Neural crest cell (in vitro differentiated cells): ENCODE data around the gene USP16. TPM values are rescaled to one million over a fixed set of nuclear protein-coding genes. Genes with fewer than 3 reads are reported as not detected.

Experiments
- DNase-seq: peaks from one replicate; pipeline ENCODE4 v3.0.0; 2021; ENCODE audit warnings: low read depth, mixed read lengths, low spot score
- H3K27ac Mint-ChIP-seq: one replicate; pipeline ENCODE4 v1.8.0; 2021; ENCODE audit warnings: mild to moderate bottlenecking, mixed read lengths; ENCODE audit not compliant: unreplicated experiment
- H3K27me3 Mint-ChIP-seq: 2 replicates; pipeline ENCODE4 v1.8.0; 2021; ENCODE audit warnings: low read depth, mild to moderate bottlenecking, mixed read lengths
- H3K36me3 Mint-ChIP-seq: 2 replicates; pipeline ENCODE4 v1.8.0; 2021; ENCODE audit warnings: low read depth, mild to moderate bottlenecking, mixed read lengths
- H3K4me1 Mint-ChIP-seq: 2 replicates; pipeline ENCODE4 v1.8.0; 2021; ENCODE audit warnings: mixed read lengths
- H3K4me3 Mint-ChIP-seq: one replicate; pipeline ENCODE4 v1.8.0; 2021; ENCODE audit warnings: mild to moderate bottlenecking, mixed read lengths
- H3K9me3 Mint-ChIP-seq: 2 replicates; pipeline ENCODE4 v1.8.0; 2021; ENCODE audit warnings: mixed read lengths
- total RNA-seq: library from RNA; stranded (reverse); gene quantifications from 2 replicates; pipeline ENCODE4 v1.2.1, GENCODE V29; 2021
- TF ChIP-seq, protein P1 (sequence below): fragments of 200-600 bp; sonication (generic); conservative IDR thresholded peaks from 2 replicates; pipeline ENCODE4 v1.5.0; 2021; ENCODE audit warnings: antibody characterized with exemption, mild to moderate bottlenecking

Gene USP16
- total RNA-seq, 1 donor from 2014 or later: 29.5 TPM

DNA sequence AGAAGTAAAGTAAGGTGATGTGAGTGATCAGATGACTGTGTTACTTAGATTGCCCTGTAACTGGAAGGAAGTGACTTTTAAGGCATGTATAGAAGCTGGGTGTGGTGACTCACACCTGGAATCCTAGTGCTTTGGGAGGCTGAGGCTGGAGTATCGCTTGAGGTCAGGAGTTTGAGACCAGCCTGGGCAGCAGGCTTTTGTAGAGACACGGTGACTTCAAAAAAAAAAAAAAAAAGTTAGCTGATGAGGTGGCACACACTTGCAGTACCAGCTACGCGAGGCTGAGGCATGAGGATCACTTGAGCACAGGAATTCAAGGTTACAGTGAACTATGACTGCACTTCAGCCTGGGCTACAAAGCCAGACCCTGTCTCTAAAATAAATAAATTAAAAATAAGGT, 2.3 kb upstream of the USP16 start:
- TF ChIP-seq, protein P1, sequence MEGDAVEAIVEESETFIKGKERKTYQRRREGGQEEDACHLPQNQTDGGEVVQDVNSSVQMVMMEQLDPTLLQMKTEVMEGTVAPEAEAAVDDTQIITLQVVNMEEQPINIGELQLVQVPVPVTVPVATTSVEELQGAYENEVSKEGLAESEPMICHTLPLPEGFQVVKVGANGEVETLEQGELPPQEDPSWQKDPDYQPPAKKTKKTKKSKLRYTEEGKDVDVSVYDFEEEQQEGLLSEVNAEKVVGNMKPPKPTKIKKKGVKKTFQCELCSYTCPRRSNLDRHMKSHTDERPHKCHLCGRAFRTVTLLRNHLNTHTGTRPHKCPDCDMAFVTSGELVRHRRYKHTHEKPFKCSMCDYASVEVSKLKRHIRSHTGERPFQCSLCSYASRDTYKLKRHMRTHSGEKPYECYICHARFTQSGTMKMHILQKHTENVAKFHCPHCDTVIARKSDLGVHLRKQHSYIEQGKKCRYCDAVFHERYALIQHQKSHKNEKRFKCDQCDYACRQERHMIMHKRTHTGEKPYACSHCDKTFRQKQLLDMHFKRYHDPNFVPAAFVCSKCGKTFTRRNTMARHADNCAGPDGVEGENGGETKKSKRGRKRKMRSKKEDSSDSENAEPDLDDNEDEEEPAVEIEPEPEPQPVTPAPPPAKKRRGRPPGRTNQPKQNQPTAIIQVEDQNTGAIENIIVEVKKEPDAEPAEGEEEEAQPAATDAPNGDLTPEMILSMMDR: no peak
- Mint-ChIP-seq H3K27ac (no peak overlapping the region), H3K4me3 (peak overlapping the region; percentile 51), H3K4me1 (peaks cover 36% of the 10 kb centered on the region), H3K9me3 (peaks cover 2% of the 10 kb centered on the region), H3K36me3 (no peaks in the 10 kb centered on the region), H3K27me3 (peaks cover 6% of the 10 kb centered on the region)
- no peak for DNase-seq

- Mint-ChIP-seq H3K27me3 (no peaks in the 10 kb centered on the region), H3K4me1 (peaks cover 25% of the 10 kb centered on the region), H3K9me3 (peaks cover 2% of the 10 kb centered on the region), H3K27ac (peak overlapping the region; percentile 98), H3K4me3 (peak overlapping the region; percentile 97), H3K36me3 (peaks cover 5% of the 10 kb centered on the region)
- DNase-seq: no peak
- TF ChIP-seq, protein P1: no peak
Measured at GRCh38 chr21:29025328-29025713, 853 bp downstream of the USP16 start.

GRCh38 chr21:29029524-29029923, 5.1 kb downstream of the USP16 start:
- Mint-ChIP-seq H3K36me3 (peaks cover 8% of the 10 kb centered on the region), H3K4me1 (peaks cover 23% of the 10 kb centered on the region)

GRCh38 chr21:29030909-29031308, 6.4 kb downstream of the USP16 start:
- TF ChIP-seq, protein P1: no peak
- H3K27me3 Mint-ChIP-seq: no peaks in the 10 kb centered on the region
- no peaks in the 10 kb centered on the region for H3K9me3 Mint-ChIP-seq
- peaks cover 8% of the 10 kb centered on the region for H3K36me3 Mint-ChIP-seq
- DNase-seq: no peak
- H3K4me3 Mint-ChIP-seq: no peak overlapping the region
- H3K4me1 Mint-ChIP-seq: peaks cover 11% of the 10 kb centered on the region
- no peak overlapping the region for H3K27ac Mint-ChIP-seq

More at GRCh38 chr21:29029524-29029923, 5.1 kb downstream of the USP16 start:
- Mint-ChIP-seq H3K27me3 (no peaks in the 10 kb centered on the region), H3K27ac (no peak overlapping the region), H3K4me3 (peak overlapping the region; percentile 31), H3K9me3 (no peaks in the 10 kb centered on the region)
- no peak for DNase-seq
- TF ChIP-seq, protein P1: no peak

DNA sequence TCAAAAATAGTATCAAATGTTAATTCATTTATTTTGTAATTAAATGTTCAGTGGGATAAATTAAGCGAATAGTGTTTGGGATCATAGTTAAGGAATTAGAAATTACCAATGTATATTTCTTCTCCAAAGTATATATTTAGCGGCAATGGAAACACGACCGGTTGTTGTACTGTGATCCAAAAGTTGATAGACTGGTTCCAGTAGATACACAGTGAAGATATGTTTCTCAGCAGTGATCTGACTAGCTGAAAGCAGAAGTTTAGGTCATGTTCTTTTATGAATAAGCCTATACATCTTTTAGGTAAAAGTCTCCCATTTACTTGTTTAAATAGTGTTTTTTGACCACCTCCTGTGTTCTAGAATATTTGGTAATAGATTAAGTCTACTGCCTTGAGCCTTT, 8.8 kb downstream of the USP16 start:
- H3K36me3 Mint-ChIP-seq: peaks cover 6% of the 10 kb centered on the region
- no peak overlapping the region for H3K27ac Mint-ChIP-seq
- H3K27me3 Mint-ChIP-seq: no peaks in the 10 kb centered on the region
- H3K9me3 Mint-ChIP-seq: no peaks in the 10 kb centered on the region
- H3K4me3 Mint-ChIP-seq: no peak overlapping the region
- TF ChIP-seq, protein P1: no peak
- H3K4me1 Mint-ChIP-seq: peaks cover 6% of the 10 kb centered on the region
- DNase-seq: no peak

GRCh38 chr21:29033871-29034270, 9.4 kb downstream of the USP16 start:
- Mint-ChIP-seq H3K4me3 (no peak overlapping the region), H3K27ac (no peak overlapping the region), H3K36me3 (peaks cover 6% of the 10 kb centered on the region)

More at GRCh38 chr21:29033871-29034270, 9.4 kb downstream of the USP16 start:
- H3K4me1 Mint-ChIP-seq: peaks cover 6% of the 10 kb centered on the region
- H3K27me3 Mint-ChIP-seq: no peaks in the 10 kb centered on the region
- H3K9me3 Mint-ChIP-seq: no peaks in the 10 kb centered on the region
- no peak for DNase-seq
- TF ChIP-seq, protein P1: no peak
